Activated T-helper 2 cell treated with anti-CD3 and anti-CD28 coated beads, Interferon-gamma antibody, Interleukin-2, Interleukin-4, amounts not matched to agents 10 μg/mL and 5 μg/mL and 100 μg/mL, durations not matched to agents 14 hours and 24 hours and 36 hours (primary cell): Measurements from ENCODE around the gene CLMN. TPM values are rescaled to one million over a fixed set of nuclear protein-coding genes. Genes with fewer than 3 reads are reported as not detected.

ENCODE experiments used
- DNase-seq: peaks from one replicate; pipeline ENCODE4 v3.0.0; 2021; ENCODE audit warnings: low spot score
- H3K27ac Mint-ChIP-seq: one replicate; pipeline ENCODE4 v1.8.0; 2021; ENCODE audit warnings: mixed read lengths
- H3K27me3 Mint-ChIP-seq: one replicate; pipeline ENCODE4 v1.8.0; 2021; ENCODE audit warnings: low read depth, mixed read lengths
- H3K36me3 Mint-ChIP-seq: one replicate; pipeline ENCODE4 v1.8.0; 2021; ENCODE audit warnings: low read depth, mixed read lengths
- H3K4me1 Mint-ChIP-seq: one replicate; pipeline ENCODE4 v1.8.0; 2021; ENCODE audit warnings: low read depth, mixed read lengths
- H3K4me3 Mint-ChIP-seq: one replicate; pipeline ENCODE4 v1.8.0; 2021; ENCODE audit warnings: low read depth, mild to moderate bottlenecking, moderate library complexity, mixed read lengths
- H3K9me3 Mint-ChIP-seq: one replicate; pipeline ENCODE4 v1.8.0; 2021; ENCODE audit warnings: mixed read lengths
- intact Hi-C: fragments of 100-400 bp; cut with micrococcal nuclease; formaldehyde crosslinking; loops from one replicate; pipeline ENCODE4 v1.15.1; 2023
- total RNA-seq: library from RNA; stranded (reverse); gene quantifications from 2 replicates; pipeline ENCODE4 v1.2.3, GENCODE V29; 2022

The CLMN gene
- total RNA-seq, 1 donor from 2014 or later, result 1.3 TPM

GRCh38 chr14:95196826-95197545 lies 122.7 kb downstream of the CLMN start:
- H3K36me3 Mint-ChIP-seq, result no peaks in the 10 kb centered on the region
- peaks cover 11% of the 10 kb centered on the region for H3K27me3 Mint-ChIP-seq
- H3K4me3 Mint-ChIP-seq, result no peak overlapping the region
- H3K9me3 Mint-ChIP-seq, result no peaks in the 10 kb centered on the region
- H3K4me1 Mint-ChIP-seq, result peaks cover 2% of the 10 kb centered on the region
- H3K27ac Mint-ChIP-seq, result no peak overlapping the region
- DNase-seq, result no peak
- intact Hi-C loops, result no loop called here

- H3K9me3 Mint-ChIP-seq, result no peaks in the 10 kb centered on the region
- no peak overlapping the region for H3K4me3 Mint-ChIP-seq
- no peak for DNase-seq
- no peak overlapping the region for H3K27ac Mint-ChIP-seq
- intact Hi-C loops, result no loop called here
- H3K36me3 Mint-ChIP-seq, result no peaks in the 10 kb centered on the region
- H3K27me3 Mint-ChIP-seq, result peaks cover 11% of the 10 kb centered on the region
- peaks cover 2% of the 10 kb centered on the region for H3K4me1 Mint-ChIP-seq
These were observed 123.4 kb downstream of the CLMN start for GRCh38 chr14:95196268-95196667.

- no peak for DNase-seq
- no peak overlapping the region for H3K27ac Mint-ChIP-seq
- peaks cover 2% of the 10 kb centered on the region for H3K4me1 Mint-ChIP-seq
- no peak overlapping the region for H3K4me3 Mint-ChIP-seq
- H3K27me3 Mint-ChIP-seq, result peaks cover 11% of the 10 kb centered on the region
- H3K36me3 Mint-ChIP-seq, result no peaks in the 10 kb centered on the region
- intact Hi-C loops, result no loop called here
- no peaks in the 10 kb centered on the region for H3K9me3 Mint-ChIP-seq
These were observed 124.7 kb downstream of the CLMN start for GRCh38 chr14:95195031-95195430.

- H3K36me3 Mint-ChIP-seq, result no peaks in the 10 kb centered on the region
- no peak overlapping the region for H3K27ac Mint-ChIP-seq
- H3K9me3 Mint-ChIP-seq, result peaks cover 4% of the 10 kb centered on the region
- DNase-seq, result no peak
- no peak overlapping the region for H3K4me3 Mint-ChIP-seq
- peaks cover 2% of the 10 kb centered on the region for H3K4me1 Mint-ChIP-seq
- peaks cover 12% of the 10 kb centered on the region for H3K27me3 Mint-ChIP-seq
- intact Hi-C loops, result no loop called here
These were observed 126.6 kb downstream of the CLMN start for GRCh38 chr14:95193081-95193480.

- intact Hi-C loops, result no loop called here
These were observed 127.4 kb downstream of the CLMN start for GRCh38 chr14:95192311-95192710.

GRCh38 chr14:95191445-95192199 lies 128.1 kb downstream of the CLMN start:
- H3K4me1 Mint-ChIP-seq, result peaks cover 2% of the 10 kb centered on the region
- intact Hi-C loops, result no loop called here
- no peak for DNase-seq
- no peak overlapping the region for H3K4me3 Mint-ChIP-seq
- H3K27me3 Mint-ChIP-seq, result peaks cover 12% of the 10 kb centered on the region
- H3K36me3 Mint-ChIP-seq, result no peaks in the 10 kb centered on the region
- H3K27ac Mint-ChIP-seq, result no peak overlapping the region
- H3K9me3 Mint-ChIP-seq, result peaks cover 6% of the 10 kb centered on the region

More at GRCh38 chr14:95192311-95192710, 127.4 kb downstream of the CLMN start:
- DNase-seq, result no peak
- Mint-ChIP-seq H3K27me3 (peaks cover 12% of the 10 kb centered on the region), H3K4me3 (no peak overlapping the region), H3K4me1 (peaks cover 2% of the 10 kb centered on the region), H3K27ac (no peak overlapping the region), H3K36me3 (no peaks in the 10 kb centered on the region), H3K9me3 (peaks cover 6% of the 10 kb centered on the region)

- Mint-ChIP-seq H3K4me1 (peaks cover under 1% of the 10 kb centered on the region), H3K9me3 (peaks cover 6% of the 10 kb centered on the region), H3K4me3 (no peak overlapping the region), H3K27ac (no peak overlapping the region), H3K36me3 (no peaks in the 10 kb centered on the region), H3K27me3 (peaks cover 14% of the 10 kb centered on the region)
- DNase-seq, result no peak
- intact Hi-C loops, result no loop called here
These were observed 128.9 kb downstream of the CLMN start for GRCh38 chr14:95190857-95191256.

- peaks cover 3% of the 10 kb centered on the region for H3K4me1 Mint-ChIP-seq
- no peaks in the 10 kb centered on the region for H3K36me3 Mint-ChIP-seq
- no peak overlapping the region for H3K27ac Mint-ChIP-seq
- intact Hi-C loops, result no loop called here
- peaks cover 6% of the 10 kb centered on the region for H3K9me3 Mint-ChIP-seq
- no peak overlapping the region for H3K4me3 Mint-ChIP-seq
- no peak for DNase-seq
- peaks cover 16% of the 10 kb centered on the region for H3K27me3 Mint-ChIP-seq
These were observed 129.3 kb downstream of the CLMN start for GRCh38 chr14:95190346-95190840.

GRCh38 chr14:95189367-95190132 lies 130.2 kb downstream of the CLMN start:
- no peak overlapping the region for H3K27ac Mint-ChIP-seq
- intact Hi-C loops, result no loop called here
- H3K4me1 Mint-ChIP-seq, result peaks cover 4% of the 10 kb centered on the region
- H3K9me3 Mint-ChIP-seq, result peaks cover 6% of the 10 kb centered on the region
- DNase-seq, result no peak
- no peaks in the 10 kb centered on the region for H3K36me3 Mint-ChIP-seq
- peaks cover 19% of the 10 kb centered on the region for H3K27me3 Mint-ChIP-seq
- no peak overlapping the region for H3K4me3 Mint-ChIP-seq

GRCh38 chr14:95188380-95188779 lies 131.3 kb downstream of the CLMN start:
- Mint-ChIP-seq H3K36me3 (no peaks in the 10 kb centered on the region), H3K27ac (no peak overlapping the region), H3K9me3 (peaks cover 6% of the 10 kb centered on the region), H3K27me3 (peaks cover 22% of the 10 kb centered on the region), H3K4me3 (no peak overlapping the region), H3K4me1 (peaks cover 4% of the 10 kb centered on the region)
- intact Hi-C loops, result no loop called here
- no peak for DNase-seq

GRCh38 chr14:95185767-95186392 lies 133.8 kb downstream of the CLMN start:
- Mint-ChIP-seq H3K4me3 (no peak overlapping the region), H3K27me3 (peaks cover 22% of the 10 kb centered on the region), H3K9me3 (peaks cover 6% of the 10 kb centered on the region), H3K27ac (no peak overlapping the region), H3K36me3 (no peaks in the 10 kb centered on the region), H3K4me1 (peaks cover 4% of the 10 kb centered on the region)
- no peak for DNase-seq
- intact Hi-C loops, result no loop called here

GRCh38 chr14:95185033-95185766 lies 134.5 kb downstream of the CLMN start:
- H3K27me3 Mint-ChIP-seq, result peaks cover 22% of the 10 kb centered on the region
- no peak overlapping the region for H3K4me3 Mint-ChIP-seq
- no peak for DNase-seq
- no peak overlapping the region for H3K27ac Mint-ChIP-seq
- H3K9me3 Mint-ChIP-seq, result peaks cover 6% of the 10 kb centered on the region
- intact Hi-C loops, result no loop called here
- peaks cover 4% of the 10 kb centered on the region for H3K4me1 Mint-ChIP-seq
- H3K36me3 Mint-ChIP-seq, result no peaks in the 10 kb centered on the region
